Measurements from ENCODE around the gene DNAI7. TPM values are rescaled to one million over a fixed set of nuclear protein-coding genes. Genes with fewer than 3 reads are reported as not detected.

Gene DNAI7
- total RNA-seq, 1 donor from 2014 or later: 0.23 TPM

DNA sequence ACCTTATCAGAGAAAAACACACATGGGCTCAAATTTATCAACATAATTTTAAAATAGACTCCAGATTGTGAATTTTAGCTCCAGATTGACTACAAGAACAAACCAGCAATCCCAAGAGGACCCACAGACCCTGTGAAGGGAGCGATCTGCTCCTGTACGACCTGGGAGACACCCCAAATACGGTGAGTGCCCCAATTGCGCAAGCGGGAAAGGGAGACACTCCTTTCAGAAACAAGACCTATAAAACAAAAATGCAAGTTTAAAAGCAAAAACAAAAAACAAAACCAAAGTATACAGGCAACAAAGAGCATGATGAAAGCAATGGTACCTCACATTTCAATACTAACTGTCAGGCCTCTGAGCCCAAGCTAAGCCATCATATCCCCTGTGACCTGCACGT is 32.1 kb downstream of the DNAI7 start:
- no peaks in the 10 kb centered on the region for H3K79me2 ChIP-seq (ENCODE audit: insufficient read depth, low read length)
- TF ChIP-seq, protein P1, sequence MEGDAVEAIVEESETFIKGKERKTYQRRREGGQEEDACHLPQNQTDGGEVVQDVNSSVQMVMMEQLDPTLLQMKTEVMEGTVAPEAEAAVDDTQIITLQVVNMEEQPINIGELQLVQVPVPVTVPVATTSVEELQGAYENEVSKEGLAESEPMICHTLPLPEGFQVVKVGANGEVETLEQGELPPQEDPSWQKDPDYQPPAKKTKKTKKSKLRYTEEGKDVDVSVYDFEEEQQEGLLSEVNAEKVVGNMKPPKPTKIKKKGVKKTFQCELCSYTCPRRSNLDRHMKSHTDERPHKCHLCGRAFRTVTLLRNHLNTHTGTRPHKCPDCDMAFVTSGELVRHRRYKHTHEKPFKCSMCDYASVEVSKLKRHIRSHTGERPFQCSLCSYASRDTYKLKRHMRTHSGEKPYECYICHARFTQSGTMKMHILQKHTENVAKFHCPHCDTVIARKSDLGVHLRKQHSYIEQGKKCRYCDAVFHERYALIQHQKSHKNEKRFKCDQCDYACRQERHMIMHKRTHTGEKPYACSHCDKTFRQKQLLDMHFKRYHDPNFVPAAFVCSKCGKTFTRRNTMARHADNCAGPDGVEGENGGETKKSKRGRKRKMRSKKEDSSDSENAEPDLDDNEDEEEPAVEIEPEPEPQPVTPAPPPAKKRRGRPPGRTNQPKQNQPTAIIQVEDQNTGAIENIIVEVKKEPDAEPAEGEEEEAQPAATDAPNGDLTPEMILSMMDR (IDR thresholded peaks at IDR 0.05; ENCODE audit: insufficient read depth, low read depth, low read length): no peak
- TF ChIP-seq EZH2 (IDR thresholded peaks at IDR 0.05; ENCODE audit: insufficient read depth, low read length): no peak
- H3K4me3 ChIP-seq (ENCODE audit: insufficient read depth, low read depth, low read length): no peak overlapping the region
- Mint-ChIP-seq H3K4me1 (ENCODE audit: low read depth, unreplicated experiment) (no peaks in the 10 kb centered on the region), H3K27ac (ENCODE audit: unreplicated experiment) (no peak overlapping the region), H3K27me3 (ENCODE audit: low read depth, unreplicated experiment) (peaks cover 3% of the 10 kb centered on the region), H3K9me3 (ENCODE audit: unreplicated experiment) (no peaks in the 10 kb centered on the region), H3K4me3 (ENCODE audit: unreplicated experiment) (no peak overlapping the region), H3K36me3 (ENCODE audit: low read depth, unreplicated experiment) (no peaks in the 10 kb centered on the region)
- H4K20me1 ChIP-seq (ENCODE audit: insufficient read depth, low read length): no peaks in the 10 kb centered on the region
- H3K4me1 ChIP-seq (ENCODE audit: insufficient read depth, low read length): no peaks in the 10 kb centered on the region
- no peak overlapping the region for H2AFZ ChIP-seq (ENCODE audit: low read depth, low read length)
- H3K27ac ChIP-seq (ENCODE audit: low read depth, low read length): no peak overlapping the region
- H3K36me3 ChIP-seq (ENCODE audit: insufficient read depth, low read length): no peaks in the 10 kb centered on the region
- FAIRE-seq (no peak), DNase-seq (ENCODE audit: low read depth) (no peak)
- no peaks in the 10 kb centered on the region for H3K27me3 ChIP-seq (ENCODE audit: insufficient read depth, low read length)
- no peak overlapping the region for H3K9ac ChIP-seq (ENCODE audit: low read length)
- no peak overlapping the region for H3K4me2 ChIP-seq (ENCODE audit: low read length)
- no peaks in the 10 kb centered on the region for H3K9me3 ChIP-seq (ENCODE audit: insufficient read depth, low read depth, low read length)

DNA sequence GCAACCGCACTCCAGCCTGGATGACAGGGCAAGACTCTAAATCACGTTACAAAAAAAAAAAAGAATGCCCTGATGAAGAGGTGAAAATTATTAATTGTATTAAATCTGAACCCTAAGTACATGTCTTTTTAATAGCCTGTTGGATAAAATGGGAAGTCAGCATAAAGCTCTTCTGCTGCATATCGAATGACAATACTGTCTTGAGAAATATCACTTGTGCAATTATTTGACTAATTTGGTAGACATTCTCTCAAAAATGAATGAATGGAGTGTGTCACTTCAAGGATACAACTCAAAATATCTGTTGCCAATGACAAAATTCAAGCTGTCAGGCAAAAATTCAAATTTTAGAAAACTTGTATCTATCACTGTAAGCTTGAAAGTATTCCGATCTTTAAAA is 38.9 kb downstream of the DNAI7 start:
- Mint-ChIP-seq H3K4me1 (ENCODE audit: low read depth, unreplicated experiment) (peaks cover 7% of the 10 kb centered on the region), H3K9me3 (ENCODE audit: unreplicated experiment) (no peaks in the 10 kb centered on the region), H3K36me3 (ENCODE audit: low read depth, unreplicated experiment) (no peaks in the 10 kb centered on the region), H3K27ac (ENCODE audit: unreplicated experiment) (no peak overlapping the region), H3K27me3 (ENCODE audit: low read depth, unreplicated experiment) (no peaks in the 10 kb centered on the region), H3K4me3 (ENCODE audit: unreplicated experiment) (no peak overlapping the region)
- Histone ChIP-seq H3K36me3 (ENCODE audit: insufficient read depth, low read length) (no peaks in the 10 kb centered on the region), H2AFZ (ENCODE audit: low read depth, low read length) (no peak overlapping the region), H3K4me2 (ENCODE audit: low read length) (no peak overlapping the region), H3K27ac (ENCODE audit: low read depth, low read length) (no peak overlapping the region), H3K79me2 (ENCODE audit: insufficient read depth, low read length) (no peaks in the 10 kb centered on the region), H3K9ac (ENCODE audit: low read length) (no peak overlapping the region), H3K9me3 (ENCODE audit: insufficient read depth, low read depth, low read length) (no peaks in the 10 kb centered on the region), H3K4me1 (ENCODE audit: insufficient read depth, low read length) (peaks cover 3% of the 10 kb centered on the region), H3K4me3 (ENCODE audit: insufficient read depth, low read depth, low read length) (no peak overlapping the region), H4K20me1 (ENCODE audit: insufficient read depth, low read length) (no peaks in the 10 kb centered on the region), H3K27me3 (ENCODE audit: insufficient read depth, low read length) (no peaks in the 10 kb centered on the region)
- DNase-seq (ENCODE audit: low read depth) (no peak), FAIRE-seq (no peak)
- TF ChIP-seq, protein P1 (IDR thresholded peaks at IDR 0.05; ENCODE audit: insufficient read depth, low read depth, low read length): no peak
- no peak for TF ChIP-seq EZH2 (IDR thresholded peaks at IDR 0.05; ENCODE audit: insufficient read depth, low read length)

DNA sequence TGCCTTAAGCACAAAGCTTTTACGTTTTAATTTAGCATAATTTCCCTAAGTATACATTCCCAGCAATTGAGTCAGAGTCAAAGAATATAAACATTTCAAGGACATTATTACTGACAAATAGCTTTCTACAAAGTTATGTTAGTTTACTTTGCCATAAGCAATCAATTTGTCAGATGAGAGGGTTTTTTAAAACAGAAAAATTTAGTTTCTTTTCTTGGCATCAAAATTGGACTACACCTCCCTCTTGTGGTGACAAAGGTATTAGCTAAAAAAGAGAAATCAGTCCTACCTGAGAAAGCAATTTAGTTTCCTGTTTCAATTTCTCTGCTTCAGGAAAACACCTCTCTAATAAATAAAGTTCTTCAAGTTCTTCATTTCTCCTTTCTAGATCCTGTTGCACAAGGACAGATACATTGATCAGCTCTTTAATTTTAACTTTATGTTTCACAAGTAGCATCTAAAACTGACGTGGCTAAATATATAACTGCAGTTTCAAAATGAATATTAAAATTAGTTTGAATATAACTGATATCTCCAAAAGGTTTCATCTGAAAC is 39.9 kb downstream of the DNAI7 start:
- Mint-ChIP-seq H3K27me3 (ENCODE audit: low read depth, unreplicated experiment) (no peaks in the 10 kb centered on the region), H3K4me3 (ENCODE audit: unreplicated experiment) (no peak overlapping the region), H3K9me3 (ENCODE audit: unreplicated experiment) (no peaks in the 10 kb centered on the region), H3K27ac (ENCODE audit: unreplicated experiment) (no peak overlapping the region), H3K4me1 (ENCODE audit: low read depth, unreplicated experiment) (peaks cover 7% of the 10 kb centered on the region), H3K36me3 (ENCODE audit: low read depth, unreplicated experiment) (no peaks in the 10 kb centered on the region)
- FAIRE-seq (peak; percentile 82), DNase-seq (ENCODE audit: low read depth) (peak; percentile 20)
- peaks cover 4% of the 10 kb centered on the region for H3K4me1 ChIP-seq (ENCODE audit: insufficient read depth, low read length)
- no peak overlapping the region for H2AFZ ChIP-seq (ENCODE audit: low read depth, low read length)
- no peak overlapping the region for H3K4me3 ChIP-seq (ENCODE audit: insufficient read depth, low read depth, low read length)
- no peak overlapping the region for H3K9ac ChIP-seq (ENCODE audit: low read length)
- no peaks in the 10 kb centered on the region for H3K9me3 ChIP-seq (ENCODE audit: insufficient read depth, low read depth, low read length)
- no peaks in the 10 kb centered on the region for H3K79me2 ChIP-seq (ENCODE audit: insufficient read depth, low read length)
- H4K20me1 ChIP-seq (ENCODE audit: insufficient read depth, low read length): no peaks in the 10 kb centered on the region
- no peaks in the 10 kb centered on the region for H3K27me3 ChIP-seq (ENCODE audit: insufficient read depth, low read length)
- TF ChIP-seq, protein P1 (IDR thresholded peaks at IDR 0.05; ENCODE audit: insufficient read depth, low read depth, low read length): peak; percentile 72
- no peak for TF ChIP-seq EZH2 (IDR thresholded peaks at IDR 0.05; ENCODE audit: insufficient read depth, low read length)
- no peak overlapping the region for H3K27ac ChIP-seq (ENCODE audit: low read depth, low read length)
- no peaks in the 10 kb centered on the region for H3K36me3 ChIP-seq (ENCODE audit: insufficient read depth, low read length)
- H3K4me2 ChIP-seq (ENCODE audit: low read length): peak overlapping the region; percentile 17
